DOHH2 (cell line): ENCODE data around the gene INPP5F.

Experiments used
- EZH2phosphoT487 ChIP-seq: fragments of 200-600 bp; sonication (generic); IDR thresholded peaks from 2 replicates; pipeline ENCODE4 v1.6.1; 2017; ENCODE audit warnings: borderline replicate concordance, mild to moderate bottlenecking, antibody characterized with exemption, low read length, moderate library complexity, mixed read lengths
- TF ChIP-seq, protein P1 (sequence below): fragments of 200-600 bp; sonication (generic); IDR thresholded peaks from one replicate; pipeline ENCODE4 v1.5.1; 2014; ENCODE audit warnings: antibody characterized with exemption, mild to moderate bottlenecking, low read depth, low read length; ENCODE audit not compliant: poor library complexity, severe bottlenecking

DNA sequence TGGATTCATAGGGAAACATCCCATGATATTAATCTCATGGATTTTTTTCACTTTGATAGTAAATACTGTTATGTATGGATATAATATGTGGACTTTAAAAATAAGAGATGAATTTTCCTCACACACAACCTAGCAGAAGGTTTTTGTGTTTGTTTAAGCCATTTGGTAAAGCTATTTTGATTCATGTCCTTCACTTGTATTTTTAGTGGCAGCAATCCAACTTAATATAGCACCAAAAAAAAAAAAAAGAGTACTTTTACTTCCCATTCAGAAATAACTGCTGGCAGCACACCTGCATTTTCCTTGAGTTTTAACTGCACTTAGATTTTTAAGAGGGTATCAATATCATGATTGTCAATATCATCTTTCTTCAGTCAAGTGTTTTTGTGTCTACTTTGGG, 86.8 kb downstream of the INPP5F start:
- TF ChIP-seq, protein P1, sequence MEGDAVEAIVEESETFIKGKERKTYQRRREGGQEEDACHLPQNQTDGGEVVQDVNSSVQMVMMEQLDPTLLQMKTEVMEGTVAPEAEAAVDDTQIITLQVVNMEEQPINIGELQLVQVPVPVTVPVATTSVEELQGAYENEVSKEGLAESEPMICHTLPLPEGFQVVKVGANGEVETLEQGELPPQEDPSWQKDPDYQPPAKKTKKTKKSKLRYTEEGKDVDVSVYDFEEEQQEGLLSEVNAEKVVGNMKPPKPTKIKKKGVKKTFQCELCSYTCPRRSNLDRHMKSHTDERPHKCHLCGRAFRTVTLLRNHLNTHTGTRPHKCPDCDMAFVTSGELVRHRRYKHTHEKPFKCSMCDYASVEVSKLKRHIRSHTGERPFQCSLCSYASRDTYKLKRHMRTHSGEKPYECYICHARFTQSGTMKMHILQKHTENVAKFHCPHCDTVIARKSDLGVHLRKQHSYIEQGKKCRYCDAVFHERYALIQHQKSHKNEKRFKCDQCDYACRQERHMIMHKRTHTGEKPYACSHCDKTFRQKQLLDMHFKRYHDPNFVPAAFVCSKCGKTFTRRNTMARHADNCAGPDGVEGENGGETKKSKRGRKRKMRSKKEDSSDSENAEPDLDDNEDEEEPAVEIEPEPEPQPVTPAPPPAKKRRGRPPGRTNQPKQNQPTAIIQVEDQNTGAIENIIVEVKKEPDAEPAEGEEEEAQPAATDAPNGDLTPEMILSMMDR: no peak
- no peak for TF ChIP-seq EZH2phosphoT487
